Neural progenitor cell (in vitro differentiated cells): ENCODE data around the gene BRD3.

Source experiments
- EZH2 ChIP-seq: fragments of 200-600 bp; sonication (generic); IDR thresholded peaks from 2 replicates; pipeline ENCODE4 v1.6.1; 2017; ENCODE audit warnings: antibody characterized with exemption, mild to moderate bottlenecking, moderate library complexity
- EZH2phosphoT487 ChIP-seq: fragments of 200-600 bp; sonication (generic); IDR thresholded peaks from 2 replicates; pipeline ENCODE4 v1.6.1; 2017; ENCODE audit warnings: antibody characterized with exemption
- TF ChIP-seq, protein P1 (sequence below): fragments of 200-600 bp; sonication (generic); IDR thresholded peaks from 2 replicates; pipeline ENCODE4 v1.5.1; 2017; ENCODE audit warnings: antibody characterized with exemption, mild to moderate bottlenecking

- TF ChIP-seq, protein P1, sequence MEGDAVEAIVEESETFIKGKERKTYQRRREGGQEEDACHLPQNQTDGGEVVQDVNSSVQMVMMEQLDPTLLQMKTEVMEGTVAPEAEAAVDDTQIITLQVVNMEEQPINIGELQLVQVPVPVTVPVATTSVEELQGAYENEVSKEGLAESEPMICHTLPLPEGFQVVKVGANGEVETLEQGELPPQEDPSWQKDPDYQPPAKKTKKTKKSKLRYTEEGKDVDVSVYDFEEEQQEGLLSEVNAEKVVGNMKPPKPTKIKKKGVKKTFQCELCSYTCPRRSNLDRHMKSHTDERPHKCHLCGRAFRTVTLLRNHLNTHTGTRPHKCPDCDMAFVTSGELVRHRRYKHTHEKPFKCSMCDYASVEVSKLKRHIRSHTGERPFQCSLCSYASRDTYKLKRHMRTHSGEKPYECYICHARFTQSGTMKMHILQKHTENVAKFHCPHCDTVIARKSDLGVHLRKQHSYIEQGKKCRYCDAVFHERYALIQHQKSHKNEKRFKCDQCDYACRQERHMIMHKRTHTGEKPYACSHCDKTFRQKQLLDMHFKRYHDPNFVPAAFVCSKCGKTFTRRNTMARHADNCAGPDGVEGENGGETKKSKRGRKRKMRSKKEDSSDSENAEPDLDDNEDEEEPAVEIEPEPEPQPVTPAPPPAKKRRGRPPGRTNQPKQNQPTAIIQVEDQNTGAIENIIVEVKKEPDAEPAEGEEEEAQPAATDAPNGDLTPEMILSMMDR, result peak; percentile 67
- no peak for TF ChIP-seq EZH2
- TF ChIP-seq EZH2phosphoT487, result no peak
Observed at GRCh38 chr9:134099123-134099761, 31.4 kb upstream of the BRD3 start.
